Esophagus muscularis mucosa (tissue), 3 donors: Measurements from ENCODE around the gene EGFL7.

Experiments used
- CTCF ChIP-seq, 3 experiments: fragments of 200-600 bp in 2 of 3; fragments of 450-650 bp in 1 of 3; sonication (generic) in 2 of 3; IDR thresholded peaks; one replicate each; pipeline ENCODE4 v1.5.1; 2017 to 2019; ENCODE audit warnings: antibody characterized with exemption in 3 of 3, mild to moderate bottlenecking in 2 of 3, moderate library complexity in 1 of 3
- POLR2A ChIP-seq: fragments of 450-650 bp; IDR thresholded peaks from one replicate; pipeline ENCODE4 v1.6.1; 2017; ENCODE audit warnings: antibody characterized with exemption, moderate library complexity, mild to moderate bottlenecking, low read depth

GRCh38 chr9:136693135-136693489 is 30.4 kb downstream of the EGFL7 start:
- no peak for TF ChIP-seq CTCF (IDR thresholded peaks at IDR 0.05)
- TF ChIP-seq POLR2A: no peak
